BJ (cell line): ENCODE results near the gene CTNNA1. TPM values are rescaled to one million over a fixed set of nuclear protein-coding genes. Genes with fewer than 3 reads are reported as not detected.

Source experiments
- CTCF ChIA-PET: fragments of 350-600 bp; formaldehyde crosslinking; extraction: SDS; loops from one replicate; lab custom pipeline; 2021; ENCODE audit warnings: antibody characterized with exemption, inconsistent platforms; lab: Yijun Ruan, JAX
- POLR2A ChIA-PET: fragments of 300-600 bp; sonication (Branson Sonifier 250); formaldehyde crosslinking; extraction: SDS; loops from one replicate; lab custom pipeline; 2021; ENCODE audit warnings: antibody characterized with exemption; lab: Charles Lee
- DNase-seq: peaks from one replicate; pipeline ENCODE4 v3.0.0-alpha.2; 2011; ENCODE audit warnings: low read depth
- H3K27me3 ChIP-seq: 2 replicates; pipeline ENCODE4 v1.6.0; 2011; ENCODE audit warnings: low read length; ENCODE audit not compliant: control insufficient read depth, insufficient read depth
- H3K36me3 ChIP-seq: 2 replicates; pipeline ENCODE4 v1.5.1; 2011; ENCODE audit warnings: low read length; ENCODE audit not compliant: control insufficient read depth, insufficient read depth
- H3K4me3 ChIP-seq: 2 replicates; pipeline ENCODE4 v1.5.1; 2011; ENCODE audit warnings: low read depth, mild to moderate bottlenecking, control low read depth, low read length
- polyA plus RNA-seq: library from polyadenylated mRNA; depleted of rRNA; stranded (reverse); fragments of >200 nt; gene quantifications from 2 replicates; pipeline ENCODE4 v1.2.3, GENCODE V29; 2011
- TF ChIP-seq, protein P1 (sequence below): IDR thresholded peaks from 2 replicates; pipeline ENCODE4 v1.5.1; 2011; ENCODE audit warnings: low read depth, mild to moderate bottlenecking, control low read depth, inconsistent platforms, low read length, moderate library complexity; ENCODE audit not compliant: insufficient read depth

Gene CTNNA1
- polyA plus RNA-seq, 1 experiment: 169 TPM

- H3K4me3 ChIP-seq: no peak overlapping the region
- CTCF ChIA-PET: no interaction called here
- DNase-seq: no peak
- H3K36me3 ChIP-seq: peaks cover 4% of the 10 kb centered on the region
- TF ChIP-seq, protein P1, sequence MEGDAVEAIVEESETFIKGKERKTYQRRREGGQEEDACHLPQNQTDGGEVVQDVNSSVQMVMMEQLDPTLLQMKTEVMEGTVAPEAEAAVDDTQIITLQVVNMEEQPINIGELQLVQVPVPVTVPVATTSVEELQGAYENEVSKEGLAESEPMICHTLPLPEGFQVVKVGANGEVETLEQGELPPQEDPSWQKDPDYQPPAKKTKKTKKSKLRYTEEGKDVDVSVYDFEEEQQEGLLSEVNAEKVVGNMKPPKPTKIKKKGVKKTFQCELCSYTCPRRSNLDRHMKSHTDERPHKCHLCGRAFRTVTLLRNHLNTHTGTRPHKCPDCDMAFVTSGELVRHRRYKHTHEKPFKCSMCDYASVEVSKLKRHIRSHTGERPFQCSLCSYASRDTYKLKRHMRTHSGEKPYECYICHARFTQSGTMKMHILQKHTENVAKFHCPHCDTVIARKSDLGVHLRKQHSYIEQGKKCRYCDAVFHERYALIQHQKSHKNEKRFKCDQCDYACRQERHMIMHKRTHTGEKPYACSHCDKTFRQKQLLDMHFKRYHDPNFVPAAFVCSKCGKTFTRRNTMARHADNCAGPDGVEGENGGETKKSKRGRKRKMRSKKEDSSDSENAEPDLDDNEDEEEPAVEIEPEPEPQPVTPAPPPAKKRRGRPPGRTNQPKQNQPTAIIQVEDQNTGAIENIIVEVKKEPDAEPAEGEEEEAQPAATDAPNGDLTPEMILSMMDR: no peak
- no peaks in the 10 kb centered on the region for H3K27me3 ChIP-seq
- POLR2A ChIA-PET: no interaction called here
These were observed 189.6 kb downstream of the CTNNA1 start for GRCh38 chr5:138942861-138943260.

DNA sequence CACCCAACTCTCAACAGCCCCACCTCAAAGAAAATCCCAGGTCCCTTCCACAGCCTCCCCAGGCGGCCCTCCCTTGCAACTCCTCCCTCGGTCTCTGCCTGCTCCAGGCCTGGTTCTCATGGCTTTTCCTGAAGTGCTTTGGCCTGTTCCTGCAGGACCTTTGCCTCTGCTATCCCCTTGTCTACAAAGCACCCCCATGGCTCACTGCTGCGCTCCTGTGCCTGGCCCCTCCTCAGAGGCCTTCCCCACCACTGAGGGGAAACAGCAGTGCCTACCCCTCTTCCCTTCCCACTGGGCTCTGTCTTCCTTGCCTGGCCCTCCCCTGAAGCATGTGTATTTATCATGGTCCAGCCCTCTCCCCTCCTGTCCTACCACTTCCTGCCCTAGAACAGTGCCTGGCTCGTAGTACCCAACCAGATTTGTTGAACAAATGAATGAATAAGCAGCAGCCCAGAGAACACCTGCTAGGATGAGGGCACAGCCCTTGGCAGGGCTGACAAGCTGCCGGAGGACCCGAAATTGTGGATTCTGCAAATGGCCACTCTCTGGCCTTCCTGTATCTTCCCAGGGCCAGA lies 190.5 kb downstream of the CTNNA1 start:
- CTCF ChIA-PET: no interaction called here
- TF ChIP-seq, protein P1: no peak
- H3K4me3 ChIP-seq: no peak overlapping the region
- POLR2A ChIA-PET: no interaction called here
- no peak for DNase-seq
- H3K27me3 ChIP-seq: no peaks in the 10 kb centered on the region
- H3K36me3 ChIP-seq: peaks cover 4% of the 10 kb centered on the region

DNA sequence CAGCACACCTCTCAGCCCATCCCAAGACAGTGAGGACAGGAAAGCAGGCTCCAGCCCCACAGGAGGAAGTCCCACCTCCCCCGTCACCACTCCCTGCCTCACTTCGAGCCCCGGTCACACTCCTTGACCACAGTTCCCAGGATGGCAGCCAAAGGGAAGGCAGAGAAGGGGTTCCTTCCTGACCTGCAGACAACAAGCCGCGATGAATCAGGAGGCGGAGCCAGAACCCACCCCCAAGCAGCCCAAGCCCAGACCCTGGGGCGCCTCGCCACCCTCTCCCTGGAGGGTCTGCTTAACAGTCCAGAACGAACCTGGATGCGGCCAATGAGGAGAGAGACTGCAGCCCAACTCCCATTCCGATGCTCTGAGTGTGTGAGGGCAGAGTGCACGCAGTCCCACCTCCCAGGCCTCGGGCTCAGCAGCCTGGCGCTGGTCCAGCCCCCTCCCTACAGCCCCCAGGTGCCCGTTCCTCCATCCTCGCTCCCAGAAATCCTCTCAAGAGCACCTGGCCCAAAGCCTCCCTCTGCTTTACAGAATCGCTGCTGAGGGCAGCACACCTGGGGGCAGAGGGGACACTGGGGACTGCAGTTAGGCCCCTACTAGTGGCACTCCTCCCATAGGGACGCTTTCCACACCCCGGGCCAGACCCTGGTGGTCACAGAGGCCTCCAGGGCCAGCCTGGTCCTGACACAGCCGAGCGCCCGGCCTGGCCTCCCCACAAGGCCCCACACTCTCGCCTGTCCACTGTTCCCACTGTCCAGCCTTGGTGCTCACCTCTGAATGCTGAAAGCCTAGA lies 191.5 kb downstream of the CTNNA1 start:
- POLR2A ChIA-PET: no interaction called here
- DNase-seq: no peak
- H3K36me3 ChIP-seq: peaks cover 3% of the 10 kb centered on the region
- no peaks in the 10 kb centered on the region for H3K27me3 ChIP-seq
- CTCF ChIA-PET: no interaction called here
- TF ChIP-seq, protein P1: no peak
- no peak overlapping the region for H3K4me3 ChIP-seq

DNA sequence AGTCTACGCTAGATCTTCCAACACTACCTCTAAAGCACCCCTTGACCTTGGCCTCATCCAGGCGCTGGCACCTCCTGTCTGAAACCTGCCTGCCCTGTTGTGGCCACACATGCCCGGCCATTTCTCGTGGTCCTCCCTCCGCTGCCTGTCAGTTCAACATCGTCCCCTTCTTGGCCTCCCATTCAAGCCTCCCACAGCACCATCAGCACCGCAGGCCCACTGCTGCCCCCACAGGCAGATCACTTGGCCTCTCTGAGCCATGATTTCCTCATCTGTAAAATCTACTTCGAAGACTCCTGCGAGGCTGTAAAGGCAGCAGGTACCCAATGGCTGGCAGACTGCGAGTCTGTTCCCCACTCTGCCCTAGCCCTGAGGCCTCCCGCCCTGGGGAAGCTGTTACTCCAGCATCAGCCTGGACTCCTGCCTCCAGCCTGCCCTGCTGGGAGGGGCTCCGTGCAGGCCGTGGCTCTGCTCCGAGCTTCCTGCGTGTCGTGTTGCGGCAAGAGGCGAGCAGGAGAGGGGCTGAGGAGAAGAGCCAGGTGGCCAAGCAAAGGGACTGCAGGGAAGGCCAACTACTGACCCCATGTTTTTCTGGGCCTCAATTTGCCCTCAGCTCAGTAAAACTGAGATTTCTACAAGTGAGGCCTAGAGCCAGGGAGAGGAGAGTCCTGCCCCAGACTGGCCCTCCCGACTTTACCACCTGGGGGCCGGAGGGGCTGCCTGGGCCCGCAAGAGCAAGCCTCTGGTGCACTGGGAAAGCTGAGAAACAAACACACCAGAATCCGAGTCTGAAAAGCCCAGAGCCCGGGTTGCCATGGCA lies 192.4 kb downstream of the CTNNA1 start:
- DNase-seq: no peak
- ChIA-PET POLR2A (no interaction called here), CTCF (no interaction called here)
- Histone ChIP-seq H3K36me3 (peaks cover 4% of the 10 kb centered on the region), H3K27me3 (no peaks in the 10 kb centered on the region), H3K4me3 (no peak overlapping the region)
- TF ChIP-seq, protein P1: no peak

- Histone ChIP-seq H3K4me3 (no peak overlapping the region), H3K36me3 (peaks cover 4% of the 10 kb centered on the region), H3K27me3 (no peaks in the 10 kb centered on the region)
- ChIA-PET CTCF (no interaction called here), POLR2A (no interaction called here)
- DNase-seq: no peak
- TF ChIP-seq, protein P1: no peak
These were observed 193.0 kb downstream of the CTNNA1 start for GRCh38 chr5:138946241-138946623.
